GM12891 (cell line): Measurements from ENCODE around the gene MAP2K7.

Experiments
- POLR2A ChIP-seq: IDR thresholded peaks from 2 replicates; pipeline ENCODE4 v1.6.1; 2011; ENCODE audit warnings: low read depth, low read length, control low read depth
- POLR2AphosphoS5 ChIP-seq: IDR thresholded peaks from 2 replicates; pipeline ENCODE4 v1.6.1; 2011; ENCODE audit warnings: low read depth, low read length, control low read depth
- POU2F2 ChIP-seq: IDR thresholded peaks from 2 replicates; pipeline ENCODE4 v1.6.1; 2011; ENCODE audit warnings: low read depth, mild to moderate bottlenecking, control low read depth, low read length, moderate library complexity
- SPI1 ChIP-seq: IDR thresholded peaks from 2 replicates; pipeline ENCODE4 v1.6.1; 2011; ENCODE audit warnings: low read depth, low read length, control low read depth
- TAF1 ChIP-seq: IDR thresholded peaks from 2 replicates; pipeline ENCODE4 v1.6.1; 2011; ENCODE audit warnings: low read depth, low read length, control low read depth

- TF ChIP-seq SPI1, result no peak
- TF ChIP-seq POLR2AphosphoS5, result peak; percentile 44; the same call in 1 of the 2 replicates
- TF ChIP-seq POLR2A, result no peak
- no peak for TF ChIP-seq TAF1
- no peak for TF ChIP-seq POU2F2
Observed at GRCh38 chr19:7907122-7907521, 3.4 kb downstream of the MAP2K7 start.
